Esophagus muscularis mucosa (tissue), 3 donors: Measurements from ENCODE around the gene PDXDC1.

ENCODE experiments used
- CTCF ChIP-seq, 3 experiments: fragments of 200-600 bp in 2 of 3; fragments of 450-650 bp in 1 of 3; sonication (generic) in 2 of 3; IDR thresholded peaks; one replicate each; pipeline ENCODE4 v1.5.1; 2017 to 2019; ENCODE audit warnings: antibody characterized with exemption in 3 of 3, mild to moderate bottlenecking in 2 of 3, moderate library complexity in 1 of 3
- EP300 ChIP-seq: sonication (generic); formaldehyde crosslinking; IDR thresholded peaks from one replicate; pipeline ENCODE4 v1.6.1; 2017; ENCODE audit warnings: antibody characterized with exemption

- TF ChIP-seq CTCF (IDR thresholded peaks at IDR 0.05) (no peak), EP300 (no peak)
These were observed 63.9 kb downstream of the PDXDC1 start for GRCh38 chr16:15038689-15039088.
